HG02763 (cell line): ENCODE data around the gene EXOC3.

Experiments
- ATAC-seq: cut with Tn5 transposase; IDR thresholded peaks from one replicate; pipeline ENCODE4 v1.9.1; 2021; ENCODE audit warnings: mild to moderate bottlenecking, moderate library complexity; ENCODE audit not compliant: unreplicated experiment

Gene EXOC3

GRCh38 chr5:406041-406440 lies 36.9 kb upstream of the EXOC3 start:
- ATAC-seq, result no peak

- ATAC-seq, result no peak
Measured at GRCh38 chr5:407051-407450, 35.9 kb upstream of the EXOC3 start.

GRCh38 chr5:407801-408268 lies 35.1 kb upstream of the EXOC3 start:
- ATAC-seq, result no peak

GRCh38 chr5:410911-411517 lies 32.0 kb upstream of the EXOC3 start:
- no peak for ATAC-seq

GRCh38 chr5:411728-412127 lies 31.2 kb upstream of the EXOC3 start:
- ATAC-seq, result no peak

GRCh38 chr5:414991-415927 lies 27.7 kb upstream of the EXOC3 start:
- ATAC-seq, result peak; percentile 67

GRCh38 chr5:415928-416635 lies 26.9 kb upstream of the EXOC3 start:
- no peak for ATAC-seq

- ATAC-seq, result no peak
Measured at GRCh38 chr5:416636-416960, 26.4 kb upstream of the EXOC3 start.

- no peak for ATAC-seq
Measured at GRCh38 chr5:417301-418161, 25.4 kb upstream of the EXOC3 start.

- ATAC-seq, result no peak
Measured at GRCh38 chr5:418162-419121, 24.5 kb upstream of the EXOC3 start.

GRCh38 chr5:419970-420369 lies 23.0 kb upstream of the EXOC3 start:
- no peak for ATAC-seq

GRCh38 chr5:420632-421286 lies 22.2 kb upstream of the EXOC3 start:
- ATAC-seq, result no peak

GRCh38 chr5:421287-421880 lies 21.6 kb upstream of the EXOC3 start:
- no peak for ATAC-seq

- no peak for ATAC-seq
Measured at GRCh38 chr5:421901-422300, 21.1 kb upstream of the EXOC3 start.

GRCh38 chr5:422323-423232 lies 20.4 kb upstream of the EXOC3 start:
- ATAC-seq, result no peak

GRCh38 chr5:423233-423565 lies 19.8 kb upstream of the EXOC3 start:
- no peak for ATAC-seq

GRCh38 chr5:423626-424261 lies 19.2 kb upstream of the EXOC3 start:
- ATAC-seq, result no peak
